Stimulated activated CD4-positive, alpha-beta T cell treated with anti-CD3 and anti-CD28 coated beads, TNF-alpha, amount 100 ng/mL, for 48 hours (primary cell): ENCODE data around the gene AMIGO1.
A peak's percentile ranks its signal among the peaks of the same experiment; 100 is the strongest.

ENCODE experiments used
- DNase-seq, 3 donors: peaks; one replicate each; pipeline ENCODE4 v3.0.0-alpha.2; 2020; ENCODE audit warnings: low read depth in 3 of 3

The AMIGO1 gene, protein sequence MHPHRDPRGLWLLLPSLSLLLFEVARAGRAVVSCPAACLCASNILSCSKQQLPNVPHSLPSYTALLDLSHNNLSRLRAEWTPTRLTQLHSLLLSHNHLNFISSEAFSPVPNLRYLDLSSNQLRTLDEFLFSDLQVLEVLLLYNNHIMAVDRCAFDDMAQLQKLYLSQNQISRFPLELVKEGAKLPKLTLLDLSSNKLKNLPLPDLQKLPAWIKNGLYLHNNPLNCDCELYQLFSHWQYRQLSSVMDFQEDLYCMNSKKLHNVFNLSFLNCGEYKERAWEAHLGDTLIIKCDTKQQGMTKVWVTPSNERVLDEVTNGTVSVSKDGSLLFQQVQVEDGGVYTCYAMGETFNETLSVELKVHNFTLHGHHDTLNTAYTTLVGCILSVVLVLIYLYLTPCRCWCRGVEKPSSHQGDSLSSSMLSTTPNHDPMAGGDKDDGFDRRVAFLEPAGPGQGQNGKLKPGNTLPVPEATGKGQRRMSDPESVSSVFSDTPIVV

DNA sequence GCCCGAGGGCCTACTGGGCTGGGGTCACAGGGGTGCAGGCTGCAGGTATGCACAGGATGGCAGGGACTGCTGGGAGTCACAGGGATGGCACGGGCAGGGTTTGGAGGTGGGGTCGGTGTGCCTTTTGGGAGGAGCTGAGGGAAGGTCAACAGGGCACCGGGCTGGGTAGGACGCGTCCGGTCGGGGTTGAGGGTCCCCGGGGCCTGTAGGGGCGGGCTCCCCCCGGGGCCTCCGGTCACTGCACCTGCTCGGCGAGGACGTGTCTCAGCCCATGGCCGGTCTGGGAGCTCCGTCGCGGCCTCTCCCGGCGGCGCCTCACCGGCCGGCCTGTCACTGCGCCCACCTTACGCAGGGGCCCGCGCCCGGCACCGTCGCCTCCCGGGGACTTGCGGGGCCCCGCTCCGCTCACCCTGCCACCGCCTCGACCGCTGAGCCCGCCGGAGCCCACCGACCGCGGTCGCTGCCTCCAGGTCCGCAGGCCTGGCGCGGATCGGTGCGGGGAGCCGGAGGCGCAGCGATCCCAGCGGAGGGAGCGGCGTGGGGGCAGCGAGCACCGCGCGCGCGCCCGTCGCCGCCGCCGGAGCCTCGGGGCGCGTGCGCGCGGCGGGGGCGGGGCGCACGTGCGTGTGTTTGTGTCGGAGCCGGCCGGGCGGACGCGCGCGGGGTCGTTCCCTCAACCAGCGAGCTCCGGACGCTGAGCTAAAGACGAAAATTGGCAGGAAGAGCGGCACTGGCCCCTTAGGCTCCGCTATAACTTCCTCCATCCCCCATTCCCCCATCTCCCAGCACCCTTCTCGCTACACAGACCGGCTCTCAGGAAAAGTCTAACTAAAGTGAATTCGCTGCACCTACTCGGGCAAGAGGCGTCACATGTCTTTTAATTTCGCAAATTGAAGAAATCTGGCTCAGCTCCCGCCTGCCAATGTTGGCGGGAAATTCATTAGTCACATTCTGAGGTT, at the start of gene AMIGO1:
Gene AMIGO1, minus strand, starts transcription at position 552 of the 959 bp plus-strand sequence. CDS start 815 bp downstream, outside the sequence.
- DNase-seq, result peak in 1 of 3 donors; percentile 53

DNA sequence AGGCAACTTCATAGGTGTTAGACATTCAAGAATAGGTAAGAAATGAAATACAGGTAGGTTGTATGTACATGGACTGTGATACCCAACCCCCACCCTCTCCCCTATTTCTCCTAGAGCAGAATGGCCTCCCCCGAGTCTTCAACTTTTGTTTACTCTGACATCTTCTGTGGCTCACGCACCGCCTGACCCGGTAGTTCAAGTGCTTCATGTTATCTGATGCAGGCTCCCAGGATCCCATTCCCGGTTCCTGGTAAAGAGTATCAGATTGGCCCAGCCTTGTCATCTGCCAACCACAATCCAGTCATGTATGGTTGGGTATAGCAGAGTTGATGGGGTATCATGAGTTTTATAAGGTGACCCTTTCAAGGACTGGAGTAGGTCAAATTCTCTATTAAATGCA, 48.0 kb upstream of the AMIGO1 start:
- no peak for DNase-seq

DNA sequence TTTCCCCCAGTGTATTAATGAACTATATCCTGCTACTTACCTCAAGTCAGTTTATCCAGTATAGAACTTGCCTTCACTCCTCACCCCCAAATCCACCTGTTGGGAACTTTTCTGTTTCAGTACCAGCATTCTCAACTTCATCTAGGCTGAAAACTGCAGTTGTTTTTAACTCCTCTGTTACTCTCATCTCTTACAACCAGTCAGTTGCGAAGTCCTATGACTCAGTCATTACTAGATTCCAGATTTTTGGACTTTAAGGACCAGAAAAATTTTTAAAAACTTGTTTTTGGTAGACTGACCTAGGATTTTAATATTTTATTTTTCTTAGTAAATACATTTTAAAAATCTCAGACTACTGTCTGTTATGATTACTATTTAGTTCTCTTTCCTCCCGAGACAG, 47.0 kb upstream of the AMIGO1 start:
- DNase-seq, result no peak

DNA sequence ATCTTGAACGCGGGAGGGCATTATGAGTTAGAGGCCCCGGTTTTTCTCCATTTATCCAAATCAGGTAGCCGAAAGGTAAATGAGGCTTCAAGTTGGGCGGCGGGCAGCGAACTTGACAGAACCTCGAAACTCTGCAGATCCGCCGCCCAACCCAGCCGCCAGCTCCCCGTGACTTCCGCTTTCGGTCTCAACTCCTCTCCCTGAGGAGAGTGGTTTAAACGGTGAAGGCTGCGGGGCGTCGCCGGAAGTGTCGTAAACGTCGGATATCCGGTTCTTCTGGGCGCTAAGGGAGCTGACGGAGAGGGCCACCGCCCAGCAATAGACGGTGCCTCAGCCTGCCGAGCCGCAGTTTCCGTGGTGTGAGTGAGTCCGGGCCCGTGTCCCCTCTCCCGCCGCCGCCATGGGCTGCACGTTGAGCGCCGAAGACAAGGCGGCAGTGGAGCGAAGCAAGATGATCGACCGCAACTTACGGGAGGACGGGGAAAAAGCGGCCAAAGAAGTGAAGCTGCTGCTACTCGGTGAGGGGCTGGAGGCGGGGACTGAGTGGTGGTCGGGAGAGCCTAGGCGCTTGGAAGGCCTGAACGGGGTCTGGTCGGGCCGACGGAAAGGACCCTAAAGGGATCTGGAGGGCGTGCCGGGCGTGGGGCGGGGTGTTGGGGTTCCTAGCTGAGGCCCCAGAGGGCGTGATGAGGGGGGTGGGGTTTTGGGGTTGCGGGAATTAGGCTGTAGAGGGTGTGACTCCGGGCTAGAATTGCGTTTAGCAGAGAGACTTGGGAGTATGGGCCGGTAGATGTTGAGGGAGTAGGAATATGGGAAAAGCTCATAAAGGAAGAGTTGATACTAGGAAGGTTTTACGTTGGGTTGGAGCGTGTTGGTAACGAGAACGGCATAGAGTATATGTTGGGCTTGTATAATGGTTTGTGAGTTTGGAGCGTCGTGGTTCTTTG, 39.1 kb upstream of the AMIGO1 start, which contains the start of gene GNAI3:
Gene GNAI3, plus strand, starts transcription at position 295 of the 947 bp plus-strand sequence. Its CDS starts 106 bp downstream, at position 401.
- DNase-seq, result peak; percentile 89 to 93 (median 90)

DNA sequence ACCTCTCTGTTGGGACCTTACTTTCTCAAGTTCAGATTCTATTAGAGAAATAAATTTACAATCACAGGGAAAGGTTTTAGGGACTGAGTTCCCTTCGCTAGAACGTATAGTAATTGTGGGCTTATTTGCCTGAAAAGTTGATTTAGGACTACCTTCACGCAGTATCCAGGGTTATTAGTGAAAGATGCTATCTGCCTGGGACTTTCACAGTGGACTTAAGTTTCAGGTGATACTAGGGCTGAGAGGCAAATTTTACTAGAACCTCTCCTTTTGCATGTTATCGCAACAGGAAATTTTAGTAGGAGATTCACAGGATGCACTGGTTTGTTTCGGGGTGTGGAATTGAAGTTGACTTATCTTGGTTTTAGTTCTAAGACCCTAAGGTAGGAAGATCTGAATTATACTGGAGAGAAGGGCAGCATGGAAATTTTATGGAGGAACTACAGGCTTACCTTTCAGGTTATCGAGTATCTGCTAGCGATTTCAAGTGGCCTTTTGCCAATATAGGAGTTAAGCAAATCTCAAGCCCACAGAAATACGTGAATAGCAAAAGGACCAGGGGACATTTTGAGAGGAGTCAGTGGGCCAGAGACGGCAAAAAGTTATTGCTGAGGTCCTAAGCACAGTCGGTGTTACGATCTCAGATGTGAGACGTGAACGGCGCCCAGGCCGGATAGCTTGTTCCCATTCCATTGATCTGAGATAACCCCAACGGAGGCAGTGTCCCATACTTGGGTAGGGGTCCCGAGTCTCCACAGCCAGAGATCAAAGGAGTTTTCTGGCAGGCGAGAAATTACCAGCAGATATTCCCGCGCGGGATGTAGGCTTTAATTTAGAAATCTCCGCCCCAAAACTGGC, 38.2 kb upstream of the AMIGO1 start:
- DNase-seq, result no peak

DNA sequence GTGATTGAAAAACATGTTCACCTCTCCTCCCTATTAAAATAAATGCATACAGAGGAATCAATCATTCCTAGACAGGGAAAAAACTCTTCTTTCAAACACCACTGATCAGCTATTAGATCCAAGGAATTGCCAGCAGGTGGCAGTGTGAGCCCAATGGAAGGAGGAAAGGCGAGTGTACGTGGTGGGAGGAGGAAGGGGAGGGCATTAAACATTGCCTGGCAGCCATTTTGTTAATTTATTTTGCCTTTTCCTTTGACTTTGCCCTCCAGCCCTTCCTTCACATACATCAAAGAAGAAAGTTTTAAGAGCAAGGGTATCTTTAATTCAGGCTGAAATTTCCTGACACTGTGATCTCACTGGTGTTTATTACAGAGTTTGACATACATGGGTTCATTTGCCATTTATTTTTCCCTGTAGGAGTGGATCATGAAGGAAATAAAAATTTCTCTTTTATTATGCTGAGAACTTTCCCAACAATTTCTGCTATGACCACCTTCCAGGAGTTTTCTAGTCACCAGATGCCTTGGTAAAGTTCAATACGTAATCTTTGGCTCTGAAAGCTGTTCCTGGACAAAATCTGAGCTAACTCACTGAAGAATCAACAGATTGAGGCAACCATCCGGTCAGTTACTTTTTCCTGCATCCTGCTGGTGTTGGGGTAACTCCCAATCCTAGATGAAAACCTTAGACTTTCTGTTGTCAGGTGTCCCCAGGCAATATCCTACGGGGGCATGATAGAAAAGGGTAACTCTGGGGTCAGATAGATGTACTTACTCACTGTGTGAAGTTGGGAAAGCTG, 37.0 kb upstream of the AMIGO1 start:
- peak; percentile 77 to 94 (median 82) for DNase-seq

DNA sequence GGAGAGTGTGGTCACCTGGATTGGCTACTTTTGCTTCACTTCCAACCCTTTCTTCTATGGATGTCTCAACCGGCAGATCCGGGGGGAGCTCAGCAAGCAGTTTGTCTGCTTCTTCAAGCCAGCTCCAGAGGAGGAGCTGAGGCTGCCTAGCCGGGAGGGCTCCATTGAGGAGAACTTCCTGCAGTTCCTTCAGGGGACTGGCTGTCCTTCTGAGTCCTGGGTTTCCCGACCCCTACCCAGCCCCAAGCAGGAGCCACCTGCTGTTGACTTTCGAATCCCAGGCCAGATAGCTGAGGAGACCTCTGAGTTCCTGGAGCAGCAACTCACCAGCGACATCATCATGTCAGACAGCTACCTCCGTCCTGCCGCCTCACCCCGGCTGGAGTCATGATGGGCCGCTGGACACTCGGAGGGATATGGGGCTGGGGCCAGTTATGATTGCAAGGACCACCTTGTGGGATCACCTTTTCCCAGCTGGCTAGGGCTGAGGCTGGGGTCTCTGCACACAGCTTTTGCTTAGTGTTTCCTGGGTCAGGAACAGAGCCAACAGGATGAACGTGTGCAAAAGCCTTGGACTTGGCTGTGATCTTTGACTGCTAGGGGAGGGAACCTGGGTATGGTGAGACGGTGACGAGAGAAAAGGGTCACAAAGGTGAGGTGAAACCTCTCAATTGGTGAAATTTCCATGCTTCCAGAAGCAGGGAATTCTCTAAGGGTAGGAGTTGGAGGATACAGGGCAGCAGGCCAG, 34.6 kb upstream of the AMIGO1 start:
- DNase-seq, result no peak

DNA sequence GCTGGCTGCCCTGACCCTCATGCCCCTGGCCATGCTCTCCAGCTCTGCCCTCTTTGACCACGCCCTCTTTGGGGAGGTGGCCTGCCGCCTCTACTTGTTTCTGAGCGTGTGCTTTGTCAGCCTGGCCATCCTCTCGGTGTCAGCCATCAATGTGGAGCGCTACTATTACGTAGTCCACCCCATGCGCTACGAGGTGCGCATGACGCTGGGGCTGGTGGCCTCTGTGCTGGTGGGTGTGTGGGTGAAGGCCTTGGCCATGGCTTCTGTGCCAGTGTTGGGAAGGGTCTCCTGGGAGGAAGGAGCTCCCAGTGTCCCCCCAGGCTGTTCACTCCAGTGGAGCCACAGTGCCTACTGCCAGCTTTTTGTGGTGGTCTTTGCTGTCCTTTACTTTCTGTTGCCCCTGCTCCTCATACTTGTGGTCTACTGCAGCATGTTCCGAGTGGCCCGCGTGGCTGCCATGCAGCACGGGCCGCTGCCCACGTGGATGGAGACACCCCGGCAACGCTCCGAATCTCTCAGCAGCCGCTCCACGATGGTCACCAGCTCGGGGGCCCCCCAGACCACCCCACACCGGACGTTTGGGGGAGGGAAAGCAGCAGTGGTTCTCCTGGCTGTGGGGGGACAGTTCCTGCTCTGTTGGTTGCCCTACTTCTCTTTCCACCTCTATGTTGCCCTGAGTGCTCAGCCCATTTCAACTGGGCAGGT, 33.9 kb upstream of the AMIGO1 start:
- no peak for DNase-seq

DNA sequence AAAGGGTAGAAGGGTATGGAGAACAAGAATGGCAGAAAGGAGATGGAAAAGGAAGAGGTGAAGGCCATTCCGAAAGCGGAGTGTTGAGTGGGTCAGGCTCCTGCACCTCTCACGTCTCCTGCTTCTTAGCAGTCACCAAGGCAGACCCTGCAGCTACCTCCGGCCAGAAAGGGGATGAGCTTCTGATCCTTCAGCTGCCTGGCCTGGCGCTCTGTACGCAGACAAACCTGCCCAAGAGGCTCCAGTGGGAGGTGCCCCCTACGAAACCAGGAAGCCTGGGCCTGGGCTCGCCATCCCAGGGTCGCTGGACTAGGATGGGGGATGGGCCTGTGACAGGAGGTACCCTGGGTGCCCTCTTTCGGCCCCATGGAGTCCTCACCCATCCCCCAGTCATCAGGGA, 33.1 kb upstream of the AMIGO1 start:
- DNase-seq, result no peak

DNA sequence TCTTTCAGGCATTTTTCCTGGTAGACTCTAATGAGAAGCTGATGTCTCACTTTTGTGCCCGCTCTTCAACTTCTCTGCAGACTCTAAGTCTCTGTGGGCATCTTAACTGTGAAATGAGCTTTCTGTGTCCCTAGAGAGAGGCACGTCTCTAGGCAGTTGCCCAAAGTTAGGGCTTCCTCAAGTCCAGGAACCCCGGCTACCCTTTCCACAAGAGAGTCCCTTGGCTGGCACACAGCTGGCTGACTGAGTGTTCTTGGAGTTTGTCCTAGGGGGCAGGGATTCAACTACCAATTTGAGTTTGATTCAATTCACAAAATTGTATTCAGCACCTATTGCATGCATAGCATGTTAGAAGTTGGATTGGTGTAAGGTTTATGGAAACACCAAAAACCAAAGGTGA, 31.6 kb upstream of the AMIGO1 start:
- no peak for DNase-seq

DNA sequence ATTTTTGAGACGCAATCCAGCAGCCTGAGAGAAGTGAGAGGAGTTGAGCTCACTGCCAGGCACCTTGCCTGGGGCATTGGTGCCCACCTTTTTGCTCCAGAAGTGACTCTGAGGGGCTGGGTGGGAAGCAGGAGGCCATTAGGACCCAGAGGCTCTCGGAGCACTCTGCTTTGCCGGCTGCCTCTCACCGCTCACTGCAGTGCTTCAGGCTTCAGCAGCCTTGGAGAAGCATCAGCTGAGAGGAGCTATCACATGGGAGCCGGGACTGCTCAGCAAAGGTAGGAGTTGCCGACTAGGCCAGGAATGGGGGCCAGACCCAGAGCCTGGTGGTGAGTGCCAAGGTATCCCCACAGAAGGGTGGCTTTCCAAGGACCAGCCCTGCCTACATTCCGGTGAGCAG, 30.1 kb upstream of the AMIGO1 start, which contains the start of gene GPR61:
Gene GPR61, plus strand, starts transcription at position 197 of the 400 bp plus-strand sequence. CDS start 3,151 bp downstream, outside the sequence.
- DNase-seq, result no peak

DNA sequence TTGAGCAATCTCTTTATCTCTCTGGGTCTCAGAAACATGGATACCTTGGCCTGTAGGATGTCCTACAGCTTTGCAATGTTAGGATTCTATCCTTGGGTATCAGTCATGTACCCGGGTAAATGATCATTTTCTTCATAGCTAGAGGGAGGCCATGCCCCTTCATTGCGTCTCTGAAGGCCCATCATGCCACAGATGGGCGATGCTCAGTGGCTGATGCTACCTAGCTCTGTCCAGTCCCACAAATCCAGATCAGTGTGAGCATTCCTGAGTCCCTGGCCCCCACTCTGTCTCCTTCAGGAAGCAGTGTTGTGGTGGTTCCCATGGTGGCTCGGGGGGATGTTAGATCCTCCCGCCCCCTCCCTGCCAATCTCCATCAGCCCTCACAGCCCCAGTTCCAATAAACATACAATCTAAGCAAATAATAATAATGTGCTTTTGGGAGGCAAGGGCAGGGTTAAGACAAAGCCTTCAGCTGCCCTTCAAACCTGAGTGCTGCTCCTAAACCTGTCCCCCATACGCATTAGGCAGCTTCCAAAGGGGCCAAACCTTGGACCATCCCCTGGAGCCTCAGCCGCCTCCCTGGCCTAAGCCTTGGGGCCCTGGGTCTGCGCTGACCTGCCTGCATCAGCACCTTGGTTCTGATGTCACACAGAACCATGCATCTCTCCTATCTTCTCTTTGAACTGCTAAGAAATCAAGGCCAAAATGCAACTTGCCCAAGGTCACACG, 29.5 kb upstream of the AMIGO1 start:
- no peak for DNase-seq

DNA sequence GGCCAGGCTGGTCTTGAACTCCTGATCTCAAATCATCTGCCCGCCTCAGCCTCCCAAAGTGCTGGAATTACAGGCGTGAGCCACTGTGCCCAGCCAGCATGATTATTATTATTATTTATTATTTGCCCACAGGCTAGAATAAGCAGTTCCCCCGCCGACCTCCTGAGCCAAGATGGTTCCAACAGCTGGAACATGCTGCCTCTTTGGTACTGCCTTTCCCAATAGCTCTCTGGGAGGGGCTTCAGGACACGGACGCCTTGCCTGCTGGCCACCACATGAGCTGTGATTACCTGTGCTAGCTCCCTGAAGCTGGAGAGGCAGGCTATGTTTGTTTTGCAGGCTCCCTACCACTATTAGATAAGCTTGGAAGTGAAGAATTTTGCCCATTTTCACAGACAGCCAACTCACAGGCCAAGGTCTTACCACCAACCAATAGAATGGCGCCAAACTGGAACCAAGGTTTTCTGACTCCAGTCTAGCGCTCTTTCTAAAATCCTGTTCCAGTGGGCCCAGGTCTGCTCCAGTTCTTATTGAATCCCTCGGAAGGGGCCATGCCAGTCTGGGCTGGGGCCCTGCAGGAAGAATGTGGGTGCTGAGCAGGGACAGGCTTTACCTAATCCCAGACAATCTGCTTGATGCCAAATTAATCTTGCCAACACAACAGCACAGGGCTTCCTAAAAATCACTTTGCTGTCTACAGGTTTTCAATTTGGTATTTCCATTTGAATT, 28.1 kb upstream of the AMIGO1 start:
- no peak for DNase-seq

DNA sequence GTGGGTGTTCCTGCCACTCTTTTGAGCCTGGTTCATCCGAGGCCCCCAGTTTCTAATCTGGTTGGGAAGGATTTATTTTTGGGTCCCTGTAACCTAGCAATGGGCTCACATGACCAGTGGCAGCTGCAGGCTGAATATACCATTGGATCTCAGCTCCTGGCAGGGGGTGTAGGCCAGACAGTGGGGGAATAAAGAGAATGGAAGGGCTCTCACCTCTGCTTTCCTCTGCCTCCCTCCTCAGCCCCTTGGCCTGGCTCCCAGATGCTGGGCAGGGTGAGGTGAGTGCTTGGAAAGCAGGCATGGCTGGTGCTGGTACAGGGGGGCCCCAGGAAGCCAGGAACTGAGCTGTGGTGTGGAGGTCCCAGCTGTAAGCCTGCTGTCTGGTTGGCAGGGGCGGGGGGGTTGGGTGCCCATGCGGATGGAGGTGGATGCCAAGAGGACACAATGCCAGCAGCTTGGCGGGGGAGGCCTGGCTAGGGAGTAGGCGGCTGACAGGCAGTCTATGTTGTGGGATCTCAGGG, 26.5 kb upstream of the AMIGO1 start:
- DNase-seq, result no peak

DNA sequence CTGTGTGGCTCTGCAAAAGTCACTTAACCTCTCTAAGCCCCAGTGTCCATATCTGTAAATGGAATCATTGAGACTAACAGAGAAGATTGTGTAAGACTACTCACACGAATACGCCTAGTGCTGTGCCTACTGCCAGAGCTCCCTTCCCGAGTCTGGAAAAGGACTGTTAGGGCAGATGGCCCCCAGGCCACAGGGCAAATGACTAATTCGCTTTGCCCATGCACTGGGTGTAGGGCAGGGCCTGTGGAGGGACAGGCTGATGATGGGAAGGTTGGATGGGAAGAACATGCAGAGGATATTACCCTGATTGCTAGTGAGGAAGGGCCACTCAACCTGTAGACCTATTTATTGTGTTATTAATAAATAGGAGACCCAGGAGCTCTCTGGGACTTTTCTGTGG, 26.0 kb upstream of the AMIGO1 start:
- DNase-seq, result no peak

DNA sequence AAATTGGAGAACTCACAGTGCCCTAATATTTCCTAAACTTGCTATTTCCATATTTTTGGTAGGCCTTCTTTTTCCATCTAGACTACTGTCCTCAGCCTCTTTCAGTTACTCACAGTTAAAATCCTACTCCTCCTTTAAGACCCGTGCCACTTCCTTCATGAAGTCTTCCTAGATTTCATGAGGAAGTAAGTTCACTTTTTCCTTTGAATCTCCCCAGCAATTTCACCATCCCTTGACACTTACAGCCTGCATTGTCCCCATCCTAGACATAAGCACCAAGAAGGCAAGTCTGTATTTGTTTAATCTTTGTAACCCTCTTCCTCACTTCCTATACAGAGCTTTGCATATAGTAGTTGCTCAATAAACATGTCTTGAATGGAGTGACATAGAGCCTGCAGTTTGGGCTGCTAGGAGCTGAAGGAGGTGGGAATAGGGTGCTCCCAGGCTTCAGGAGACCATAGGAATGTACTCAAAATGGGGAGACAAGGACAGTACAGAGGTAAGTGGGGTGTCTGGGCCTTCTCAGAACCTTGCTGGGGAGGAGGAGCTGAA, 24.9 kb upstream of the AMIGO1 start:
- DNase-seq, result no peak
